Body of pancreas (tissue), 4 donors: ENCODE data around the gene GUCY2D.

ENCODE experiments used
- CTCF ChIP-seq, 7 experiments: fragments of 450-650 bp in 4 of 7; fragments of 200-600 bp in 3 of 7; sonication (generic) in 3 of 7; IDR thresholded peaks; one replicate each; pipeline ENCODE4 v1.5.1; 2016 to 2019; ENCODE audit warnings: antibody characterized with exemption in 7 of 7
- POLR2A ChIP-seq, 3 donors: fragments of 450-650 bp; IDR thresholded peaks; one replicate each; pipeline ENCODE4 v1.6.1; 2016; ENCODE audit warnings: antibody characterized with exemption in 3 of 3, mild to moderate bottlenecking in 2 of 3

GRCh38 chr17:8015236-8015956 lies 13.0 kb downstream of the GUCY2D start:
- TF ChIP-seq CTCF (IDR thresholded peaks at IDR 0.05) (no peak), POLR2A (IDR thresholded peaks at IDR 0.05) (no peak)
